GM23338 (cell line): ENCODE data around the gene ZBTB20. TPM values are rescaled to one million over a fixed set of nuclear protein-coding genes. Genes with fewer than 3 reads are reported as not detected.

Source experiments
- ATAC-seq: fragments of 200-7000 bp; cut with Tn5 transposase; 3 replicates; pipeline ENCODE4 v1.9.1; 2020
- DNase-seq: peaks from one replicate; pipeline ENCODE4 v3.0.0-alpha.2; 2015; ENCODE audit warnings: low spot score
- H2AFZ ChIP-seq: fragments of 200-600 bp; sonication (generic); 2 replicates; pipeline ENCODE4 v1.8.0; 2016; ENCODE audit warnings: antibody characterized with exemption, mild to moderate bottlenecking, moderate library complexity
- H3F3A ChIP-seq: fragments of 200-600 bp; sonication (generic); replicated peaks from 2 replicates; pipeline ENCODE4 v1.8.0; 2017; ENCODE audit warnings: antibody characterized with exemption, mixed run types, low read depth
- H3K27ac ChIP-seq: fragments of 200-600 bp; sonication (generic); 2 replicates; pipeline ENCODE4 v1.6.1; 2016; ENCODE audit warnings: low read depth
- H3K27me3 ChIP-seq: fragments of 200-600 bp; sonication (generic); 2 replicates; pipeline ENCODE4 v1.8.0; 2016; ENCODE audit warnings: mild to moderate bottlenecking, mixed run types, moderate library complexity; ENCODE audit not compliant: insufficient read depth
- H3K36me3 ChIP-seq: fragments of 200-600 bp; sonication (generic); 2 replicates; pipeline ENCODE4 v1.8.0; 2016; ENCODE audit warnings: mild to moderate bottlenecking; ENCODE audit not compliant: insufficient read depth
- H3K4me1 ChIP-seq: fragments of 200-600 bp; sonication (generic); 2 replicates; pipeline ENCODE4 v1.8.0; 2016; ENCODE audit warnings: mild to moderate bottlenecking, moderate library complexity; ENCODE audit not compliant: insufficient read depth
- H3K4me2 ChIP-seq: fragments of 200-600 bp; sonication (generic); 2 replicates; pipeline ENCODE4 v1.7.1; 2017; ENCODE audit warnings: mixed run types
- H3K4me3 ChIP-seq: fragments of 200-600 bp; sonication (generic); 2 replicates; pipeline ENCODE4 v1.6.1; 2016; ENCODE audit warnings: mixed run types
- H3K79me2 ChIP-seq: fragments of 200-600 bp; sonication (generic); replicated peaks from 2 replicates; pipeline ENCODE4 v1.8.0; 2017; ENCODE audit warnings: mild to moderate bottlenecking; ENCODE audit not compliant: insufficient read depth
- H3K9me2 ChIP-seq: fragments of 200-600 bp; sonication (generic); 2 replicates; pipeline ENCODE4 v1.8.0; 2017; ENCODE audit not compliant: insufficient read depth
- H4K20me1 ChIP-seq: fragments of 200-600 bp; sonication (generic); replicated peaks from 2 replicates; pipeline ENCODE4 v1.8.0; 2017; ENCODE audit warnings: mild to moderate bottlenecking; ENCODE audit not compliant: insufficient read depth
- H3K27ac Mint-ChIP-seq: 2 replicates; pipeline ENCODE4 v1.8.0; 2020; ENCODE audit warnings: inconsistent platforms, mild to moderate bottlenecking, moderate library complexity, mixed read lengths
- H3K27me3 Mint-ChIP-seq: 3 replicates; pipeline ENCODE4 v1.8.0; 2022; ENCODE audit warnings: low read depth, mild to moderate bottlenecking, moderate library complexity, mixed read lengths, inconsistent platforms; ENCODE audit not compliant: insufficient read depth, poor library complexity
- H3K36me3 Mint-ChIP-seq: 3 replicates; pipeline ENCODE4 v1.8.0; 2021; ENCODE audit warnings: low read depth, mild to moderate bottlenecking, inconsistent platforms, moderate library complexity, mixed read lengths
- H3K4me1 Mint-ChIP-seq: 3 replicates; pipeline ENCODE4 v1.8.0; 2020; ENCODE audit warnings: mild to moderate bottlenecking, inconsistent platforms, mixed read lengths
- H3K4me3 Mint-ChIP-seq: 3 replicates; pipeline ENCODE4 v1.8.0; 2021; ENCODE audit warnings: moderate library complexity, mild to moderate bottlenecking, inconsistent platforms, mixed read lengths
- H3K9me3 Mint-ChIP-seq: 3 replicates; pipeline ENCODE4 v1.8.0; 2020; ENCODE audit warnings: moderate library complexity, mild to moderate bottlenecking, inconsistent platforms, mixed read lengths
- CREB1 ChIP-seq: fragments of 250-450 bp; sonication (Bioruptor Pico); IDR thresholded peaks from 2 replicates; pipeline ENCODE4 v1.5.0; 2020; ENCODE audit warnings: low read depth, mild to moderate bottlenecking, moderate library complexity
- ETS1 ChIP-seq: IDR thresholded peaks from 2 replicates; pipeline ENCODE4 v1.6.1; 2016; ENCODE audit warnings: antibody characterized with exemption
- EZH2phosphoT487 ChIP-seq: fragments of 200-600 bp; sonication (generic); IDR thresholded peaks from one replicate; pipeline ENCODE4 v1.8.1; 2018; ENCODE audit warnings: antibody characterized with exemption; ENCODE audit not compliant: unreplicated experiment
- JUNB ChIP-seq: IDR thresholded peaks from one replicate; pipeline ENCODE4 v1.6.1; 2016; ENCODE audit warnings: antibody characterized with exemption; ENCODE audit not compliant: unreplicated experiment
- NANOG ChIP-seq: IDR thresholded peaks from 2 replicates; pipeline ENCODE4 v1.6.1; 2016; ENCODE audit warnings: antibody characterized with exemption, borderline replicate concordance
- STAT1 ChIP-seq: IDR thresholded peaks from one replicate; pipeline ENCODE4 v1.6.1; 2016; ENCODE audit warnings: antibody characterized with exemption; ENCODE audit not compliant: unreplicated experiment
- ZNF114 ChIP-seq: fragments of 250-450 bp; sonication (Bioruptor Pico); IDR thresholded peaks from 2 replicates; pipeline ENCODE4 v1.5.0; 2020; ENCODE audit warnings: mild to moderate bottlenecking, moderate library complexity
- ZNF331 ChIP-seq: fragments of 250-450 bp; sonication (Bioruptor Pico); IDR thresholded peaks from 2 replicates; pipeline ENCODE4 v1.5.0; 2020; ENCODE audit warnings: low read depth, mild to moderate bottlenecking, moderate library complexity
- ZNF462 ChIP-seq: fragments of 250-450 bp; sonication (Bioruptor Pico); IDR thresholded peaks from 2 replicates; pipeline ENCODE4 v1.5.0; 2020; ENCODE audit warnings: mild to moderate bottlenecking, moderate library complexity
- polyA plus RNA-seq: library from polyadenylated mRNA; unstranded; fragments of >200 nt; fragmentation: Nextera tagmentation; extraction: Ambion mirVana; gene quantifications from 2 replicates; pipeline ENCODE4 v1.2.1, GENCODE V29; 2016
- total RNA-seq: library from RNA; depleted of rRNA; stranded (reverse); fragments of >200 nt; shearing (Covaris generic); gene quantifications from 2 replicates; pipeline ENCODE4 v1.2.3, GENCODE V29; 2014

Gene ZBTB20
- total and polyA plus RNA-seq, 2 experiments from 2014 or later, result 2.0 to 3.3 TPM

- Histone ChIP-seq H3K9me2 (no peaks in the 10 kb centered on the region), H3K79me2 (no peaks in the 10 kb centered on the region), H3F3A (no peaks in the 10 kb centered on the region), H3K36me3 (no peaks in the 10 kb centered on the region), H3K4me2 (no peak overlapping the region), H3K27me3 (no peaks in the 10 kb centered on the region), H3K27ac (no peak overlapping the region), H4K20me1 (no peaks in the 10 kb centered on the region), H3K4me3 (no peak overlapping the region), H3K4me1 (no peaks in the 10 kb centered on the region), H2AFZ (no peak overlapping the region)
- Mint-ChIP-seq H3K36me3 (no peaks in the 10 kb centered on the region), H3K27me3 (no peaks in the 10 kb centered on the region), H3K9me3 (no peaks in the 10 kb centered on the region), H3K4me3 (no peak overlapping the region), H3K27ac (peak overlapping the region; percentile 9), H3K4me1 (peaks cover 4% of the 10 kb centered on the region; the same call in 1 of the 3 replicates)
- TF ChIP-seq CREB1 (CRISPR knock-in tag), result no peak
- no peak for TF ChIP-seq NANOG
- no peak for TF ChIP-seq JUNB
- no peak for TF ChIP-seq EZH2phosphoT487
- TF ChIP-seq ZNF462 (CRISPR knock-in tag), result no peak
- TF ChIP-seq STAT1, result no peak
- no peak for TF ChIP-seq ZNF114
- TF ChIP-seq ETS1, result no peak
- no peak for TF ChIP-seq ZNF331
- ATAC-seq (no peak), DNase-seq (no peak)
These were observed 388.0 kb downstream of the ZBTB20 start for GRCh38 chr3:114758831-114759699.
